Activated T-cell treated with anti-CD3 and anti-CD28 coated beads, Interleukin-2, amount 50 U/mL, for 72 hours (primary cell): Measurements from ENCODE around the gene CISH. TPM values are rescaled to one million over a fixed set of nuclear protein-coding genes. Genes with fewer than 3 reads are reported as not detected.
A peak's percentile ranks its signal among the peaks of the same experiment; 100 is the strongest.

Experiments
- ATAC-seq, 2 donors: fragments of 150-1000 bp; cut with Tn5 transposase; replicated peaks in 1 of 2; 2 replicates each; pipeline ENCODE4 v1.10.0; 2021; ENCODE audit warnings: moderate library complexity in 2 of 2, mild to moderate bottlenecking in 1 of 2
- DNase-seq, 2 donors: peaks; one replicate each; pipeline ENCODE4 v3.0.0; 2021 to 2022; ENCODE audit warnings: mixed read lengths in 1 of 2
- H3K27ac Mint-ChIP-seq: one replicate; pipeline ENCODE4 v1.8.0; 2022; ENCODE audit warnings: mild to moderate bottlenecking, moderate library complexity, mixed read lengths
- H3K27me3 Mint-ChIP-seq: one replicate; pipeline ENCODE4 v1.8.0; 2022; ENCODE audit warnings: low read depth, mixed read lengths
- H3K36me3 Mint-ChIP-seq, 2 donors: one replicate each; pipeline ENCODE4 v1.8.0; 2022; ENCODE audit warnings: mixed read lengths in 2 of 2, mild to moderate bottlenecking in 1 of 2; ENCODE audit not compliant: insufficient read depth in 2 of 2
- H3K4me1 Mint-ChIP-seq: one replicate; pipeline ENCODE4 v1.8.0; 2022; ENCODE audit warnings: low read depth, mixed read lengths
- H3K4me3 Mint-ChIP-seq, 2 donors: one replicate each; pipeline ENCODE4 v1.8.0; 2022; ENCODE audit warnings: mild to moderate bottlenecking in 2 of 2, mixed read lengths in 2 of 2, moderate library complexity in 2 of 2
- H3K9me3 Mint-ChIP-seq, 2 donors: one replicate each; pipeline ENCODE4 v1.8.0; 2022; ENCODE audit warnings: mixed read lengths in 2 of 2
- total RNA-seq, 2 donors: library from RNA; stranded (reverse); gene quantifications; one replicate each; pipeline ENCODE4 v1.2.3, GENCODE V29; 2022

The CISH gene
- total RNA-seq, 2 donors from 2014 or later, result 242 to 271 TPM

- DNase-seq, result peak in 1 of 2 donors; percentile 45
- peaks cover 51% of the 10 kb centered on the region for H3K4me1 Mint-ChIP-seq
- peak overlapping the region; percentile 100 for H3K27ac Mint-ChIP-seq
- no peaks in the 10 kb centered on the region for H3K9me3 Mint-ChIP-seq
- peaks cover 48 to 70% of the 10 kb centered on the region in 2 donors for H3K36me3 Mint-ChIP-seq
- no peak for ATAC-seq
- H3K27me3 Mint-ChIP-seq, result no peaks in the 10 kb centered on the region
- peak overlapping the region; percentile 92 to 100 for H3K4me3 Mint-ChIP-seq
Measured at GRCh38 chr3:50606596-50606995, 5.0 kb downstream of the CISH start.

- ATAC-seq (no peak), DNase-seq (peak in 1 of 2 donors; percentile 21)
- H3K27ac Mint-ChIP-seq, result peak overlapping the region; percentile 100
- H3K9me3 Mint-ChIP-seq, result no peaks in the 10 kb centered on the region
- H3K4me1 Mint-ChIP-seq, result peaks cover 58% of the 10 kb centered on the region
- H3K4me3 Mint-ChIP-seq, result peak overlapping the region; percentile 92 to 100
- no peaks in the 10 kb centered on the region for H3K27me3 Mint-ChIP-seq
- H3K36me3 Mint-ChIP-seq, result peaks cover 44 to 67% of the 10 kb centered on the region in 2 donors
Measured at GRCh38 chr3:50605901-50606326, 5.7 kb downstream of the CISH start.

DNA sequence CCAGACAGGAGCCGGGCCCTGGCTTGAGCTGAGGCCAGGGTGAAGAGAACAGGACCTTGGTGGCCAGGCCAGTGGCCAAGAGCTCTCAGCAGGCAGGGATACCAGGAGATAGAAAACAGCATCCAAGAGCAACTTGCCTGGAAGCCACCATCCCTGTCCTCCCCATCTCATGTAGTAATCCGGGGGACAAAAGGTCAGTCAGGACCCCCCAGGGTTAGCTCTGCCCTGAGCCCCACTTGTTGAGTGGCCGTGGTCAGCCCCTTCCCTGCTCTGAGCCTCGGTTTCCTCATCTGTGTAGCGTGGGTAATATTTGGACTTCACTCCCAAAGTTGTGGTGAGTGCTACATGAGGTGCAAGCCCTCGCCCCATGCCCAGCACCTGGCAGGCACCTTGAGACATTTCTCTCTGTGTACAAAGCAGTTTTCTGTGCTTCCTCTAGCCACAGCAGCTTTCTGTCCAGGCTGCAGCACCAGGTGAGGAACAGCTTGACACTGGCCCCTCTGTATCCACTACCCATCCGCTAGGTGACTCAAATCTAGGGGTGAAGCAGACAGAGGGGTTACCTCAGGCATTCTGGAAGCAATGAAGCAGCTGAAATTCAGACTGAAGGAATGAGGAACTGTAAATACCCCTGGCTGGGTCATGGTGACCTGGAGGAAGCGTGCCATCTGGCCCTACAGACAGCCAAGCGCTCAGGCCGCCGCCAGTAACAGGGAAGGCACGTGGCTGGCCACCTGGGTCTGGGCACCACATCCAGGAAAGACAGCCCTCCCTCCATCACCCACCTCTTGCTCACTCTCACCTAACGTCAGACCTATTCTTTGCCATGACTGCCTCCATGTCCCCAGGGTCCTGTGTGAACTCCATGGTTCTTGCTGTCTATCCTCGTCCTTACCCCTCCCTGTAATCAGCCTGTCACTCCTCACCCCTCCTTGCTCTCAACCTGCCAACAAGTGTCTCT is 6.7 kb downstream of the CISH start:
- Mint-ChIP-seq H3K4me3 (peak overlapping the region; percentile 92 to 100), H3K4me1 (peaks cover 68% of the 10 kb centered on the region), H3K9me3 (no peaks in the 10 kb centered on the region), H3K27ac (peak overlapping the region; percentile 100), H3K36me3 (peaks cover 36 to 59% of the 10 kb centered on the region in 2 donors), H3K27me3 (no peaks in the 10 kb centered on the region)
- peak in 1 of 2 donors; percentile 35 for DNase-seq
- ATAC-seq, result no peak

- no peaks in the 10 kb centered on the region for H3K9me3 Mint-ChIP-seq
- no peaks in the 10 kb centered on the region for H3K27me3 Mint-ChIP-seq
- peaks cover 72% of the 10 kb centered on the region for H3K4me1 Mint-ChIP-seq
- ATAC-seq, result no peak
- H3K4me3 Mint-ChIP-seq, result peak overlapping the region; percentile 92 to 100
- H3K27ac Mint-ChIP-seq, result peak overlapping the region; percentile 100
- peak in 1 of 2 donors; percentile 21 for DNase-seq
- H3K36me3 Mint-ChIP-seq, result peaks cover 32 to 52% of the 10 kb centered on the region in 2 donors
Measured at GRCh38 chr3:50604110-50604621, 7.4 kb downstream of the CISH start.

- Mint-ChIP-seq H3K36me3 (peaks cover 25 to 45% of the 10 kb centered on the region in 2 donors), H3K27ac (peak overlapping the region; percentile 100), H3K4me1 (peaks cover 78% of the 10 kb centered on the region), H3K4me3 (peak overlapping the region; percentile 92 to 100), H3K27me3 (no peaks in the 10 kb centered on the region), H3K9me3 (no peaks in the 10 kb centered on the region)
- no peak for ATAC-seq
- peak in 1 of 2 donors; percentile 35 for DNase-seq
Measured at GRCh38 chr3:50603261-50604109, 8.1 kb downstream of the CISH start.

DNA sequence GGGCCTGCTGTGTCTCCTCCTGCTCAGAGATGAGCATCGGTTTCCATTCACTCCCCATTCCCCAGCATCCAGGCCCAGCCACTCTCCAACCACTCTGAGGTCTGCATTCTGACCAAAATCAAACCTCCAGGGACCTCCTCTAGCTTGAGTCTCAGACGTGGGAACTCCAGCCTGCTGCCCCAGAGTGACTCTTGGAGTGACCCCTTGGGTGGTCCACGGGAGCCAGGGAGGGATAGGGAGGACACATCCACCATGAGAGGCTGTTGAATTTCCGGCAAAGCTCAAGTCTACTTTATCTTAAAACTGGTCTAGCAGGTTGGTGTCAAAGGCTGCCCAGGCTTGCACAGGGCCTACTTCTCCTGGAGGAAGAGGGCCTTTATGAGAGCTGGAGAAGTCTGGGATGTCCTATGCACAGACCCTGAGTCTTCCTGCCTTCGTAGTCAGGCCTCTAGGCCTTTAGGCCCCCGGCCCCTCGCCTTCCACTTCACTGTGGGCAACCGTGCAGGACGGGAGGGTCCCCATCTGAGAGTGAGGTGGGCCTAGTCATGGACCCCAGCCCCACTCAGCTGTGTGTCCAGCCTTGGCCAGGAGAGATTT is 8.9 kb downstream of the CISH start:
- DNase-seq, result peak in 1 of 2 donors; percentile 54
- H3K9me3 Mint-ChIP-seq, result no peaks in the 10 kb centered on the region
- H3K36me3 Mint-ChIP-seq, result peaks cover 17 to 40% of the 10 kb centered on the region in 2 donors
- H3K4me3 Mint-ChIP-seq, result peak overlapping the region; percentile 87 to 92
- peaks cover 86% of the 10 kb centered on the region for H3K4me1 Mint-ChIP-seq
- H3K27me3 Mint-ChIP-seq, result no peaks in the 10 kb centered on the region
- ATAC-seq, result peak; percentile 1 to 3
- H3K27ac Mint-ChIP-seq, result peak overlapping the region; percentile 100

GRCh38 chr3:50600841-50601591 is 10.6 kb downstream of the CISH start:
- H3K4me3 Mint-ChIP-seq, result peak overlapping the region; percentile 87 to 92

GRCh38 chr3:50600141-50600753 is 11.3 kb downstream of the CISH start:
- Mint-ChIP-seq H3K4me1 (peaks cover 85% of the 10 kb centered on the region), H3K9me3 (no peaks in the 10 kb centered on the region), H3K27ac (peak overlapping the region; percentile 100), H3K4me3 (peak overlapping the region; percentile 87 to 92), H3K36me3 (peaks cover 4 to 19% of the 10 kb centered on the region in 2 donors), H3K27me3 (no peaks in the 10 kb centered on the region)
- DNase-seq (no peak), ATAC-seq (no peak)

More at GRCh38 chr3:50600841-50601591, 10.6 kb downstream of the CISH start:
- Mint-ChIP-seq H3K36me3 (peaks cover 8 to 26% of the 10 kb centered on the region in 2 donors), H3K9me3 (no peaks in the 10 kb centered on the region), H3K4me1 (peaks cover 85% of the 10 kb centered on the region), H3K27me3 (no peaks in the 10 kb centered on the region), H3K27ac (peak overlapping the region; percentile 100)
- DNase-seq, result peak; percentile 93 to 95
- peak; percentile 71 to 78 for ATAC-seq

- ATAC-seq (no peak), DNase-seq (no peak)
- Mint-ChIP-seq H3K4me3 (peak overlapping the region; percentile 87 to 92), H3K9me3 (no peaks in the 10 kb centered on the region), H3K27me3 (no peaks in the 10 kb centered on the region), H3K36me3 (peaks cover 4 to 16% of the 10 kb centered on the region in 2 donors), H3K27ac (peak overlapping the region; percentile 100), H3K4me1 (peaks cover 85% of the 10 kb centered on the region)
Measured at GRCh38 chr3:50599716-50600118, 11.9 kb downstream of the CISH start.

GRCh38 chr3:50599115-50599715 is 12.4 kb downstream of the CISH start:
- peaks cover 4 to 13% of the 10 kb centered on the region in 2 donors for H3K36me3 Mint-ChIP-seq

DNA sequence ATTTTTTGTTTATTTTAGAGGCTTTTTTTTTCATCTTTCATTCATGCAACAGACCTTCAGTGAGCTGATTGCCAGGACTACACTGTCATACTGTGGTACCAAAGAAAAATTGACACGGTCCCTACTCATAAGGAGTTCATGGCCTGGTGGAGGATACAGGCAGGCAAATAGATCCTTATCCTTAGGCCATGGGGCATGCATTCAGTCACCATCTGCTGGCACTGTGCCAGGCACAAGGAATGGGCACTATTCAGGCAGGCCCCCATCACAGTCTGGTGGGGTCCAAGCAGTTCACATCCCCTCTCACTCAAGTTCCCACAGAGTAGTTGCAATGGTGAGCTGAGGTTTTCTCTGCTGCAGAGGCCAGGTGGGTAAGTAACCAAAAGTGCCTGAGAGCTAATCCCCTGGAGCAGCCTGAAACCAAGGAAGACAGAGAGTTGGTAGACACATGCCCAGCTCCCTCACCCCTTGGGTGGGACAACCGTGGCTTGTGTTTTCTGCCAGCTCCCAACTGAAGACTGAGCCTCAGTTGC is 17.3 kb downstream of the CISH start:
- H3K4me1 Mint-ChIP-seq, result peaks cover 85% of the 10 kb centered on the region
- H3K27ac Mint-ChIP-seq, result peak overlapping the region; percentile 97
- no peaks in the 10 kb centered on the region for H3K9me3 Mint-ChIP-seq
- DNase-seq, result no peak
- H3K27me3 Mint-ChIP-seq, result no peaks in the 10 kb centered on the region
- peaks cover under 1 to 8% of the 10 kb centered on the region in 2 donors for H3K36me3 Mint-ChIP-seq
- no peak for ATAC-seq
- H3K4me3 Mint-ChIP-seq, result peak overlapping the region; percentile 6 to 71

More at GRCh38 chr3:50599115-50599715, 12.4 kb downstream of the CISH start:
- no peaks in the 10 kb centered on the region for H3K9me3 Mint-ChIP-seq
- peak overlapping the region; percentile 100 for H3K27ac Mint-ChIP-seq
- H3K27me3 Mint-ChIP-seq, result no peaks in the 10 kb centered on the region
- DNase-seq (no peak), ATAC-seq (no peak)
- H3K4me1 Mint-ChIP-seq, result peaks cover 85% of the 10 kb centered on the region
- peak overlapping the region; percentile 87 to 92 for H3K4me3 Mint-ChIP-seq
